Upper lobe of right lung (tissue), 1 donor: ENCODE measurements around the gene ALKBH7. TPM values are rescaled to one million over a fixed set of nuclear protein-coding genes. Genes with fewer than 3 reads are reported as not detected.

Source experiments
- ATAC-seq: fragments of 200-7000 bp; cut with Tn5 transposase; one replicate; pipeline ENCODE4 v1.9.1; 2020; ENCODE audit warnings: mild to moderate bottlenecking, moderate library complexity
- DNase-seq: peaks from one replicate; pipeline ENCODE4 v3.0.0-alpha.2; 2020
- H3K27ac ChIP-seq: fragments of 200-600 bp; one replicate; pipeline ENCODE4 v1.8.0; 2022
- H3K27me3 ChIP-seq: fragments of 200-600 bp; one replicate; pipeline ENCODE4 v1.8.0; 2022; ENCODE audit warnings: mild to moderate bottlenecking
- H3K36me3 ChIP-seq: fragments of 200-600 bp; one replicate; pipeline ENCODE4 v1.8.0; 2022
- H3K4me1 ChIP-seq: fragments of 200-600 bp; one replicate; pipeline ENCODE4 v1.8.0; 2022
- H3K4me3 ChIP-seq: fragments of 200-600 bp; one replicate; pipeline ENCODE4 v1.8.0; 2022; ENCODE audit warnings: mild to moderate bottlenecking
- H3K9me3 ChIP-seq: fragments of 200-600 bp; one replicate; pipeline ENCODE4 v1.8.0; 2022
- intact Hi-C: fragments of 100-400 bp; cut with DNase I; formaldehyde crosslinking; loops from one replicate; pipeline ENCODE4 v1.11.0; 2022
- microRNA-seq: library from miRNA; unstranded; fragments of <30 nt; microRNA quantifications from one replicate; pipeline ENCODE4 v1.2.0, GENCODE V29; 2020; ENCODE audit warnings: borderline microRNAs expressed
- total RNA-seq: library from RNA; stranded (reverse); fragmentation: NEBNext Ultra II Directional; extraction: Animal tissue kit (Norgen Biotek cat#: 25700); gene quantifications from one replicate; pipeline ENCODE4 v1.2.1, GENCODE V29; 2021
- TF ChIP-seq, protein P1 (sequence below): fragments of 200-600 bp; IDR thresholded peaks from one replicate; pipeline ENCODE4 v1.8.0; 2022; ENCODE audit warnings: antibody characterized with exemption
- donor health status: DM: no; HTN: yes; CAD: no; lungs with severe emphysema.

Gene ALKBH7
- total RNA-seq, 1 donor from 2014 or later = 57.2 TPM

DNA sequence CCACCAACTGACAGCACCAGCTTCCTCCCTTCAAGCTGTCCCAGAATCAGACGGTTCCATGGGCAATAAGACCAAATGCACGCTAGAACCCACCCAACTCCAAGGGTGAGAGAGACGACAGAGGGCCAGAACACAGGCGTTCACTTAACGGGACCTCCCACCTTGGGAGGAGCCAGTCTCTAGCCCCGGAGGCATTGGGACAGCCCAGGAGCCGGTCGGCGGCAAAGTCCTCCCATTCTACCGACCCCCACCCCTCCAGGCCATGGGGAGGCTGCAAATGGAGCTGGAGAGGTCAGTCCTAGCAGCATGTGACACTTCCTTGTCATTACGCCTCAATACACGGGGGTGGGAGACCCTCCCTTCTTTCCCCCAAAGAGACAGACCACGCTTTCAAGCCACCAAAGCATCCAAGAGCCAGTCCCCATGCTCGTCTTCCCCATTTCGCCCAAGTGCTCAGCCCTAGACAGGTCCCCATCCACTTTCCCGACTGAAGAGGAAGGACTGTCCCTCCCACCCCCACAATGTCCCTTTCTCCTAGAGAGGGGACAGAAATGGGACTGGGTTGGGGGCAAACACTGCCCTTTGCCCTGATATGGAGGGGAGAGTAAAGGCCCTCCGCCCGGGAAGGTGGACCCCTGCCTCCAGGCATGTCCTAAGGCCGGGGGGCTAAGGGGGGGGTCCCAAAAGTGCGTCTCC is 51.1 kb downstream of the ALKBH7 start:
- peak overlapping the region; percentile 67 for H3K27ac ChIP-seq
- H3K4me1 ChIP-seq = peaks cover 14% of the 10 kb centered on the region
- H3K4me3 ChIP-seq = peak overlapping the region; percentile 82
- H3K27me3 ChIP-seq = no peaks in the 10 kb centered on the region
- intact Hi-C loops = no loop called here
- no peak for DNase-seq
- peaks cover 38% of the 10 kb centered on the region for H3K36me3 ChIP-seq
- no peaks in the 10 kb centered on the region for H3K9me3 ChIP-seq
- ATAC-seq = no peak
- TF ChIP-seq, protein P1, sequence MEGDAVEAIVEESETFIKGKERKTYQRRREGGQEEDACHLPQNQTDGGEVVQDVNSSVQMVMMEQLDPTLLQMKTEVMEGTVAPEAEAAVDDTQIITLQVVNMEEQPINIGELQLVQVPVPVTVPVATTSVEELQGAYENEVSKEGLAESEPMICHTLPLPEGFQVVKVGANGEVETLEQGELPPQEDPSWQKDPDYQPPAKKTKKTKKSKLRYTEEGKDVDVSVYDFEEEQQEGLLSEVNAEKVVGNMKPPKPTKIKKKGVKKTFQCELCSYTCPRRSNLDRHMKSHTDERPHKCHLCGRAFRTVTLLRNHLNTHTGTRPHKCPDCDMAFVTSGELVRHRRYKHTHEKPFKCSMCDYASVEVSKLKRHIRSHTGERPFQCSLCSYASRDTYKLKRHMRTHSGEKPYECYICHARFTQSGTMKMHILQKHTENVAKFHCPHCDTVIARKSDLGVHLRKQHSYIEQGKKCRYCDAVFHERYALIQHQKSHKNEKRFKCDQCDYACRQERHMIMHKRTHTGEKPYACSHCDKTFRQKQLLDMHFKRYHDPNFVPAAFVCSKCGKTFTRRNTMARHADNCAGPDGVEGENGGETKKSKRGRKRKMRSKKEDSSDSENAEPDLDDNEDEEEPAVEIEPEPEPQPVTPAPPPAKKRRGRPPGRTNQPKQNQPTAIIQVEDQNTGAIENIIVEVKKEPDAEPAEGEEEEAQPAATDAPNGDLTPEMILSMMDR = no peak

DNA sequence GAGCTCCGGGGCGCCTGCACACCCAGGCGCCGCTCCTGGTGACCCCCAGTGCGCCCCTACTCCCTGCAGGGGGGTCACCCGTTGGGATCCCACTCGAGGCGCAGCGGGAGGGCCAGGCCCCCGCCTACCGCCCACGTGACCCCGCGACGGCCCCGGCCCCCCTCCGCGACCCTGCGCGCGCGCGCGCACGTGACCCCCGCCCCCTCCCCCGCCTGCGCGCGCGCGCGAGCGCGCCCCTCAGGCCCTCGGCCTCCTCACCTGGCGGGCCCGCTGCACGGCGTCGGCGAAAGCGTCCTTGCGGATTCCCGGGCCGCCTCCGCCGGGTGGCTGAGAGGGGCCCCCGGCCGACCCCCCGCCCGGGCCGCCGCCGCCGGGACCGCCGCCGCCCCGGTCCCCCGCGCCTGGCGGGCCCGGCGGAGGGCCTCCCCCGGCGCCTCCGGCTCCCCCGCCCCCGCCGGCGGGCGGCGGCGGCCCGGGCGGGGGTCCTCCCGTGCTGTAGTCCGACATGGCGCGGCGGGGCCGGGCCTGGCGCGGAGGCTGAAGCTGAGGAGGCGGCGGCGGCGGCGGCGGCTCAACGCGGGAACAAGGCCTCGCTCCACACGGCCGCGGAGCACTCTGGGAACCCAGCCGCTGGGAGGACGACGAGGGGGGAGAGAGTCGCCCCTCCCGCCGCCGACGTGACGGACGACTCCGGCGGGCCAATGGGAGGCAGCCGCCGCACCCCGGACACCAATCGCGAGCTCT is 51.8 kb downstream of the ALKBH7 start, which contains the start of gene KHSRP:
Gene KHSRP (minus strand): TSS at position 617 of the 744 bp plus-strand sequence. CDS start 110 bp downstream, at position 507.
- intact Hi-C loops = no loop called here
- no peaks in the 10 kb centered on the region for H3K27me3 ChIP-seq
- DNase-seq (peak; percentile 77), ATAC-seq (no peak)
- H3K4me3 ChIP-seq = peak within 1 kb of the TSS; percentile 82
- TF ChIP-seq, protein P1 = no peak
- peaks cover 30% of the 10 kb centered on the region for H3K36me3 ChIP-seq
- peak within 1 kb of the TSS; percentile 83 for H3K27ac ChIP-seq
- peaks cover 14% of the 10 kb centered on the region for H3K4me1 ChIP-seq
- no peaks in the 10 kb centered on the region for H3K9me3 ChIP-seq

Small RNAs within 50 kb of the gene (microRNA-seq; reads per million reads assigned to microRNA genes)
- gene MIR3940 (1.2 reads per million), gene MIR6790 (not detected), gene MIR6885 (not detected)

Other genes with a start within 250 kb of the ALKBH7 start
- not detected for gene ACSBG2, start 237.1 kb upstream of the ALKBH7 start, total RNA-seq
- gene MLLT1, start 92.8 kb upstream of the ALKBH7 start, total RNA-seq = 73.4 TPM
- not detected for gene ACER1, start 39.2 kb upstream of the ALKBH7 start, total RNA-seq
- 57.7 TPM for gene CLPP, start 11.3 kb upstream of the ALKBH7 start, total RNA-seq
- gene PSPN, start 3.1 kb downstream of the ALKBH7 start, total RNA-seq = 1.7 TPM
- 47.4 TPM for gene GTF2F1, start 20.4 kb downstream of the ALKBH7 start, total RNA-seq
- gene KHSRP, start 52.0 kb downstream of the ALKBH7 start, total RNA-seq = 186 TPM
- gene SLC25A41, start 61.0 kb downstream of the ALKBH7 start, total RNA-seq = not detected
- 51.4 TPM for gene SLC25A23, start 87.0 kb downstream of the ALKBH7 start, total RNA-seq
- 48.4 TPM for gene CRB3, start 91.5 kb downstream of the ALKBH7 start, total RNA-seq
- 8.7 TPM for gene DENND1C, start 109.0 kb downstream of the ALKBH7 start, total RNA-seq
- gene TUBB4A, start 129.5 kb downstream of the ALKBH7 start, total RNA-seq = 0.58 TPM
- gene TNFSF9, start 158.2 kb downstream of the ALKBH7 start, total RNA-seq = 7.4 TPM
- 1.7 TPM for gene CD70, start 218.4 kb downstream of the ALKBH7 start, total RNA-seq